Astrocyte of the hippocampus (primary cell): ENCODE data around the gene HDAC5.
"Not testable (repeated sequence)": the region's sequence is repeated elsewhere in the genome, so short reads cannot be mapped to it uniquely, and the experiment has no call there.

ENCODE experiments used
- DNase-seq: peaks from one replicate; pipeline ENCODE4 v3.0.0; 2011; ENCODE audit warnings: low read depth, low spot score

Gene HDAC5

GRCh38 chr17:44133918-44134476 lies 10.6 kb upstream of the HDAC5 start:
- no peak for DNase-seq

DNA sequence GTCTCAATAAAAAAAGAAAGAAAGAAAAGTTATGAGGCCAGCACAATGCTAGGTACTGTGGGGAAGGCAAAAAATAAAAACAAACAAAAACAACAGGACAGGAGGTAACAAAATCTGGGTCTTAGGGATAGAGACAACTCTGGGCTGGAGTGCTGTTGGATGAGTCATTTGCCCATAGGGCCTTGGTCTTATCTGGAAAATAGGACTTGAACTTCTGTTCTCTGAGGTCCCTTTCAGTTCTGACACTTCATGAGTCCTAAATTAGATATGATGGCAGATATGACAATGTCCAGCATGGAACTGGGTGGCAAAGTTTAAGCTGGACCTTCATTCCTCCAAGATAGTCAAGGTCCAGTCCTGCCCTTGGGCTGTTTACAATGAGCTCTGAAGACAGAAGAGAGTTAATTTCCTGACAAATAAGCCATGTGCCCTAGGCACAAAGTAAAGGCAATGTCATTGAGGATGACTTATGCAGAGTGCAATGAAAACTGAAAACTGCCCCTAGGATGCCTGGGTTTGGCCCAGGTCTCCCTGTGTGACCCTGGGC lies 8.9 kb upstream of the HDAC5 start:
- no peak for DNase-seq

- DNase-seq = not testable (repeated sequence)
Observed at GRCh38 chr17:44131372-44131771, 7.9 kb upstream of the HDAC5 start.

- DNase-seq = no peak
Observed at GRCh38 chr17:44130693-44131349, 7.4 kb upstream of the HDAC5 start.

- no peak for DNase-seq
Observed at GRCh38 chr17:44128383-44128782, 4.9 kb upstream of the HDAC5 start.

DNA sequence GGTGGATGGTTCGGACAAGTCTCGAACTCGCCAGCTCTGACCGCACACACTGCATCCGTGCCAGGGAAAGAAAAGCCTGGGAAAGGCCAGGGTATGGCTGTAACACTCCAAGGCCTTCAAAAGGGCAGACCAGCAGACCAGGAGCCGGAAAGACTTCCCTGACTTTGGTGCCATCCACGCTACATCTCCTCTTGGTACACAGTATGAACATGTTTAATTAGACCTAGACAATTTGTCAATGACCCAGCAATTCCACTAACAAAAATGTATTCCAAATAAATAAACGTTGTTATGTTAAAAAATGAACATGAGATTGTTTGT lies 637 bp upstream of the HDAC5 start:
- DNase-seq = no peak

GRCh38 chr17:44122816-44123355 lies 555 bp downstream of the HDAC5 start:
- DNase-seq = peak; percentile 25

DNA sequence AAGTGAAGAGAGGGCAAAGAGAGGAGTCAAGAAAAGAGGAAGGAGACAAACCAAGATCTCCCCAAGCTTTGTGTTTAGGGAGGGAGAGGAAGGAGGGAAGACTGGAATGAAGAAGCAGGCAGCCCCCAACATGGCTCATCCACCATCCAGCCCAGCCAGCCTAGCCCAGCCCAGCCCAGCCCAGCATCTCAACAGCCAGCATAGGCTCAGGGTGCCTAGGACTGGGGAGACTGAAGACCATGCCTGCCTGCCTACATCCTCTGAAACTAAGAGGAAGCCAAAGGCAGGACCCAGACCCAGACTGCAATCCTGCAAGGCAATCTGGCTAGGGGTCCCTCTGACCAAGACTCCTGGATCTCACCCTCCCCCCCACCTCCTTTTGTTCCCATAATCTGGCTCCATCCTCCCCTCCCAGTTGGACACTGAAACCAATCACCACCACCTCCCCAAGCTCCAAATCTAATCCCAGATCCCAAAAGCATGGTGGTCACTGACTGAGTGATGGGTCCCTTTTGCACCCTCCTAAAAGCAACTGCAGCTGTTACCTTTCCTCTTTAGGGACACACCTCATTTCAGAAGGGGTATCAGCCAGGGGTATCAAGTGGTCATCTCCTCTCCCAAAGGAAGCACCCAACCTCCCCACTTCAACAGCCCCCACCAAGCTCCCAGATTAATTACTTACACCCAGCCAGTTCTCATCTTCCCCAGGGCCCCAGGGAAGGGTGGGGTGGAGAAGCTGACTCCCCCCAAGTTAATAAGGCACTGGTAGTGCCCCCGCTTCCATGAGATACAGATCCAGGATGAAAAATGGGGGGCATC lies 1.2 kb downstream of the HDAC5 start:
- no peak for DNase-seq

GRCh38 chr17:44120851-44121605 lies 2.4 kb downstream of the HDAC5 start:
- no peak for DNase-seq

DNA sequence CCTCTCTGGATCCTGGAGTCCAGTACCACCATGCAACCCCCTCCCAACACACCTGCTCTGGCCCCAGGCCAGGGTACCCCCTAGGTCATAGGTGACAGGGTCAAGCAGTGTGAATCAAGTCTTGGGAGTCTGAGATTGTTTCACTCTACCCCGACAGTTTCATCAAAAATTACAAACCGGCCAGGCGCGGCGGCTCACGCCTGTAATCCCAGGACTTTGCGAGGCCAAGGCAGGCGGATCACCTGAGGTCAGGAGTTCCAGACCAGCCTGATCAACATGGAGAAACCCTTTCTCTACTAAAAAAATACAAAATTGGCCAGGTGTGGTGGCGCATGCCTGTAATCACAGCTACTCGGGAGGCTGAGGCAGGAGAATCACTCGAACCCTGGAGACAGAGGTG lies 3.2 kb downstream of the HDAC5 start:
- not testable (repeated sequence) for DNase-seq

DNA sequence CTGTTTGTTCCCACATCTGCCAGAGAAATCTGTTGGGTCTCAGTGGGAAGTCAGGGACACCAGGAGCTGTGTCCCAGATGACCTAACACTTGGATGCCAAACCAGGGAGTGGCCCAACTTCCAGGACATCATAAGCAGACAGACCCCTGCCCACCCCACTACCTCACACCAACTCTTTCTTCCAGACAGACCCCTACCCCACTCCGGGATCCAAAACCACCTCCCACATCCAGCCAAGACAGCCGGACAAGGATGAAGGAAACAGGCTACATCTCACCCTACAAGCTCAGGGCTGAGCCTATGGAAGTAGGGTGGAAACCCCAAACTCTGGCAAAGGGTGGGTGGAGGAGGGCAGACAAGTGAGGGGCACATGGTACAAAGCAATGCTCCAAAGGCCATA lies 3.6 kb downstream of the HDAC5 start:
- no peak for DNase-seq

GRCh38 chr17:44119062-44119461 lies 4.4 kb downstream of the HDAC5 start:
- DNase-seq = no peak

GRCh38 chr17:44118427-44119050 lies 4.9 kb downstream of the HDAC5 start:
- no peak for DNase-seq

GRCh38 chr17:44117351-44117750 lies 6.1 kb downstream of the HDAC5 start:
- no peak for DNase-seq

DNA sequence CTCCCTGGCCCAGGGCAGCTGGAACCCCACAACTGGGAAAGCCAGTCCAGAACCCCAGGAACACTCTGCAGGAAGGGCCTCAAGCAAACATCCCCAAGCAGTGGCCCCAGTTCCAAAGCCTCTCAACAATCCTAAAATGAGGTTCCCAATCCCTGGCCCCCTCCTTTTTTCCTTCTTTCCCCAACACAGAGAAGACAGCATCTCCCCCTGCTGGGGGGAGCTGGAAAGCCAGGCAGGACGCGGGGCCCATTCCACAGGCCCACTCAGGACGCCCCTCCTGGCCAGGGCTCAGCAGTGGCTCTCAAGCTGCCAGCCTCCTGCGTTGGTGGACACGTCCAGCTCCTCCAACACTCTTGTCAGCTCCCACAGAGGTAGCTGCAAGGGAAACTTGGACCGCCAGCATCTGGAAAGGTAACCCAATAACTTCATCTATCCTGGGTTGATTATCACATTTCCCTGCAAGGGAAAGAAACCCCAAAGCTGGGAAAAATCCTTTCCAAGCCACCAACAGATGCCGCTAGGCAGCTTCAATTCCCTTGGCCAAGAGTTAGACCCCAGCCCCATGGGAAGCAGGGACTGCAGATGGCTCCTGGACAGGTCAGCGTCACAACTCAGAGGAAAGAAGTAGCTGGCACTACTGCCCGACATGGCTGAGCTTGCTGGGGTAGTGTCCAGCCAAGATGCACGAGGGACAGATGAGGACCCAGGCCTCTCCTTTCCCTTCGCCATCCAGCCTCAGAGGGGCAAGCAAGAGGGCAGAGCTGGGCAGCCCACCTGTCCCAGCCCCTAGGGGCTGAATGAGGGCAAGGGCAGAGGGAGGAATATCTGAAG lies 7.6 kb downstream of the HDAC5 start:
- peak; percentile 76 for DNase-seq

GRCh38 chr17:44113868-44114840 lies 9.3 kb downstream of the HDAC5 start:
- DNase-seq = no peak

GRCh38 chr17:44113382-44113781 lies 10.1 kb downstream of the HDAC5 start:
- no peak for DNase-seq

- no peak for DNase-seq
Observed at GRCh38 chr17:44112284-44113280, 10.9 kb downstream of the HDAC5 start.
